GM20000 (cell line): ENCODE results near the gene NPM1.

Experiments
- DNase-seq: peaks from one replicate; pipeline ENCODE4 v3.0.0; 2012; ENCODE audit warnings: low spot score
- CTCF ChIP-seq: IDR thresholded peaks from 2 replicates; pipeline ENCODE4 v1.5.1; 2012; ENCODE audit warnings: mild to moderate bottlenecking, control low read depth; ENCODE audit errors: extremely low read depth, missing control alignments

NPM1 gene

GRCh38 chr5:171442287-171443042 lies 54.8 kb downstream of the NPM1 start:
- DNase-seq: no peak

GRCh38 chr5:171444582-171444981 lies 56.9 kb downstream of the NPM1 start:
- no peak for TF ChIP-seq CTCF

More at GRCh38 chr5:171442287-171443042, 54.8 kb downstream of the NPM1 start:
- no peak for TF ChIP-seq CTCF

DNA sequence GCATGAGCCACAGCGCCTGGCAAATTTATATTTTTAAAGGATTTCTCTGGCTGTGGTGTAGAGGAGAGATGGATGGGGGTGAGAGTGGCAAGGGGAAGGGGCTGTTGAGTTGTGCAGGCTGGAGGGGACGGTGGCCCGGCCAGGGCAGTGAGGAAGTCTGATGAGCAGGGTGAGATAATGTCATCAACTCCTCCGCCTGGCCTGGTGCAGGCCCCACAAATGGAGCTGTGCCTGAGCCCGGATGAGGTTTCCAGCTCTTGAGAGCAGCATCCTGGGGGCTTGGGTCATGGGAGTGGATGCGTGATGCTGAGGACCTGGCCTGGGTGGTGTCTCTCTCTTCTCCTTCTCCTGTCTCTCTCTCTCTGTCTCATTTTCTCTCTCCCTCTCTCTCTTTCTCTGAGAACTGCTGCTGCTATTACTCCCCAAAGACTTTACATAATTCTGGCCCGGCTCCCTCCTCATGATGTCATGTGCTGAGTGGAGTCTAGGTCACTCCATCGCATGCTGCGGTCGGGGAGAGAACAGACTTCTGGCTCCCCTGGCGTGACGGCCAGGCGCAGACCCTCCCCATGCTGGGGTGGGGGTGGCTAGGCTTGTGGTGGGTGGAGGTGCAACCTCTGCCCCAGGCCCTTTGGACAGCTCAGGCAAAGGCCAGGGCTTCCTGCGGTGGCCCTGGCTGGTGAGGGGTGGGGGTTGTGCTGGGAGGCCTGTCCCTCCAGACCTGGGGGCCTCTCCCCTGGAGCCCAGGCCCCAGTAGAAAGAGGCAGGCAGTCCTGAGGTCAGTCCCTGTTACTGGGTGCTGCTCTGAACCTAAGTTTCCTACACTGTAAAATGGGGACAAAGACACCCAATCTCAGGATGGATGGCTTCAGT lies 58.2 kb downstream of the NPM1 start:
- TF ChIP-seq CTCF: no peak
- DNase-seq: no peak

More at GRCh38 chr5:171444582-171444981, 56.9 kb downstream of the NPM1 start:
- no peak for DNase-seq

DNA sequence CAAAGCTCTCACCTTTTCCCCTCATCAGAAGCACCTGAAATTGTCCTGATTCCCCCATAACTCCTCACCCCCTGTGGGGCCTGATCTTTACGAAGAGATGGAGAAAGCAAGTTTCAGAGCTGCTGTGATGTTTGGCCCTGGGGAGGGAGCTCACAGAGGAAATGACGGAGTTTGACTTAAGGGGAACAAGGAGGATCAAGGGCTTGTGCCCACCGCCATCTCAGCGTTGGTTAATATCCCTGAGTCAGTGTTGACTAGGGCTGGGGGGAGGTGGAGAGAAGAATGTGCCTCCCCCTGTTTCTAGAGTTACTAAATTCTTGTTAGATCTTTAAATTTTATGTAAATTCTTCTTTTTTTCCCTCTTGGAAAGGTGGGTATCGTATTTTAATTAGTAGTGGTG lies 59.6 kb downstream of the NPM1 start:
- no peak for DNase-seq
- TF ChIP-seq CTCF: no peak

DNA sequence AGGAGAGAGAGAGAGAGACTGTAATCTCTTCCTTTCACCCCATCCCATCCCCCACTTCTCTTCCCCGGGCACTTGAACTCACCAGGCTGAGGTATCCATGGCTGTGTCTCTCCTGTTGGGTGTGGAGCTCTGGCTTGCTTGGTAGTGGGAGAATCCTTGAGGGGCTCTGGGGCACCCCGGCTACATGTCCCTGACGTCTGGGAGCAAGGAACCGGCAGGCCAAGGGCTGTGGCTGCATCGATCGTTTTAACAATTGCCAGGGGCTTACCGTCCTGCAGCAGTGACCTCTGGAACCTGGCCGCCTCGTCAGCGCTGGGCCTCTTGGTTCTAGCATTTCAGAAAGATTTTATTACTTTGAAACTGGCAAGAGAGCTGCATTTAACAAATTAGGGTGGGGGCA lies 61.8 kb downstream of the NPM1 start:
- DNase-seq: no peak
- no peak for TF ChIP-seq CTCF

DNA sequence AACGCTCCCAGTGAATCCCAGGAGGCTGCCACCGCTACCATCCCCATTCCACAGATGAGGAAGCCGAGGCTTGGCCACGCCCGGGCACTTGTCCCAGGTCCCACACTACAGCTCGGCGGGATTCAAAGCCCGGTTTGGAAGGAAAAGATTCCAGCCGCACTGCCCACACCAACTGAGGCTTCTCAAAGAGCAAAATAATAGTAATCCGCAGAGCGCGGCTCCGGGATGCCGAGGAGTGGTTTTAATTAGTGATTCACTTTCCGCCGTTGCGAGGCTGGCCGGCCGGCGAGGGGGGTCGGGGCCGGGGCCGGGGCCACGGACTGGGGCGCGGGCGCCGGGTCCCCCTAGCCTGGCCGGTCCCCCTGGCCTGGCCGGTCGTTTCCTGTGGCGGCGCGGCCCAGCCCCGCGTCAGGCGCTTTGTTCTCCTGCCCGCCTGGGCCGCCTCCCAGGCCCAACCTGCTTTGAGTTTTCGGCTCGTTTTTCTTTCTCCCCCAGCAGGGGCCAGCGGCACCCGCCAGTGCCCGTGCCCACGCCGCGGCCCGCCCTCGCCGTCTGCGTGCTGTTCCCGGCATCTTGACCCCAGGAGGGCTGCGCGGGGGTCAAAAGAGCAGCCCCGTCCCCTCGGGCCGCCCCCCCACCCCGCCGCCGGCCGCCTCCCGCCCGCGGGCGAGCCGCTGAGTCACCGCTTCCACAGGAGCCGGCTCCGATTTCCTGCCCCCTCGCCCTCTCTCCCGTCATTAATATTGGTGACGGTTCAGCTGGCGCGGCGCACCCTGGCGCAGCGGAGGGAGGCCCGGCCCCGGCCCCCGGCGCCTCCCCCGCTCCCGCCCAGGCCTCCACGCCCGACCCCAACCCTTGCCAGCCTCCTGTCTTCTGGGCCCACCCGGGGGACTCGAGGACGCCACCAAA lies 63.0 kb downstream of the NPM1 start:
- DNase-seq: no peak
- no peak for TF ChIP-seq CTCF
